Mesenteric fat pad (tissue), 1 donor: ENCODE measurements around the gene DCPS. TPM values are rescaled to one million over a fixed set of nuclear protein-coding genes. Genes with fewer than 3 reads are reported as not detected.

ENCODE experiments used
- DNase-seq: peaks from one replicate; pipeline ENCODE4 v3.0.0-alpha.2; 2020; ENCODE audit warnings: low spot score
- total RNA-seq: library from RNA; stranded (reverse); fragmentation: NEBNext Ultra II Directional; extraction: Animal tissue kit (Norgen Biotek cat#: 25700); gene quantifications from one replicate; pipeline ENCODE4 v1.2.1, GENCODE V29; 2021
- donor health status: DM: yes; HTN: yes; CAD: no.

Gene DCPS
- total RNA-seq, 1 donor from 2014 or later, result 10.8 TPM

DNA sequence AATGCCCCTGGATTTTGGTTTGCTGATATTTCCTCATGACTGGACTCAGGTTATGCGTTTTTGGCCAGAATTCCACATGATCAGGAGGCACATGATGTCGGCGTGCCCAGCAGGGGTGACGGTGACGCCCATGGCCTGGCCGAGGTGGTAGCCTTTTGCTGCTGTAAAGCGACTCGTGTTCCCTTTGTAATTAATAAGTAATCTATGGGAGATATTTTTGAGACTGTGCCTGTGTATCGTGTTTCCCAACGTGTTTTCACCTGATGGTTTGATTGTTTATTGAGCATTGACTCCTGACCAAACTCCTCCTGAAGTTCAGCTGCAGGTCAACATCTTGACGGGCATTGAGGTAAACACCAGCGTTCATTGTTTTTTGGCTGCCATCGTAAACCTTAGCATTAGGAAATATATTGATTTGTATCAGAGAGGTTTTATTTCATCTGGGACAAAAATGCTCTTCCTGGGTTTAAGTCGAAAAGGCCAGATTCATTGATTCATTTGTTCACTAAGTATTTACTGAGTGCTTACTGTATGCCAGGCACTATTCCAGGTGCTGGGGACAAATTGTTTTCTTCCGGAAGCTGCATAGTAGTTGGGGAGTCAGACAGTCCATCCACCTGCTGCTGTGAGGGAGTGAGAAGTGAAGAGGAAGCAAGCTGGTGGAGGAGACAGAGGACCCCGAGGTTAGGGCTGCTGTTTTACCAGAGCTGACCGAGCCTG lies 23.6 kb downstream of the DCPS start:
- no peak for DNase-seq

DNA sequence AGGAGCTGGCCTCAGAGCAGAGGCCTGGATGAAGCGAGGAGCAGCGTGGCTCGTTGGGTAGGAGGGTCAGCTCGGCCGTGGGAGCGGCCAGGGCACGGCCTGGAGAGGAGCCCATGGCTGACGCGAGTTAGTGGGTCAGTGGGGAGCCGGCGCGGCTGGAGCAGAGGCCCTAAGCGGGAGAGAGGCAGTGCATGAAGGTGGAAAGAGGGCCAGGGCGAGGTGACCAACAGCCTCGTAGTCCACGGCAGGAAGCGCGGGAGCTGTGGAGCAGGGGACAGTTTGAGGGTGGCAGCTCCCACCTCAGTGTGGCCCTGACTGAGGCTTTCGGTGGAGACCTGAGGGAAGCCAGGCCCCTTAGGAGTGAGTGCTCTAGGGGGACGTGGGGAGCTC lies 24.1 kb downstream of the DCPS start:
- DNase-seq, result no peak

DNA sequence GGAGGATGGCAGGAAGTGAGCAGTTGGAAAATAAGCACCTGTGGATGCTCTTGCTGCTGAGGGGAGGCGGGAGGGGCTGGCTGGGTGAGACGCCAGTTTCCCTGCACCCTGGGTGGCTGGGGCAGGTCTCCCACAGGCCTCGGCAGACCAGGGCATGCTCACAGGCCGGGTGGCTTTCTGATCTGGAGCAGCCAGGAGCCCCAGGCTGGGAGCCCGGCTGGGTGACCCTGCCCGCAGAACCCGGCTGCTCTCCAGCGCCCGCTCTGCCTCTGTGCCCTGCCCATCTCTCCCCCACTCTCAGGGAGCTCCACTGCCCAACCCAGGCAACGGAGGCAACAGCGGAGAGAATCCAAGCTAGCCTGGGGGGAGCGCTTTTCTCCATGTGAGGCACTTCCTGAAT lies 24.6 kb downstream of the DCPS start:
- DNase-seq, result no peak

DNA sequence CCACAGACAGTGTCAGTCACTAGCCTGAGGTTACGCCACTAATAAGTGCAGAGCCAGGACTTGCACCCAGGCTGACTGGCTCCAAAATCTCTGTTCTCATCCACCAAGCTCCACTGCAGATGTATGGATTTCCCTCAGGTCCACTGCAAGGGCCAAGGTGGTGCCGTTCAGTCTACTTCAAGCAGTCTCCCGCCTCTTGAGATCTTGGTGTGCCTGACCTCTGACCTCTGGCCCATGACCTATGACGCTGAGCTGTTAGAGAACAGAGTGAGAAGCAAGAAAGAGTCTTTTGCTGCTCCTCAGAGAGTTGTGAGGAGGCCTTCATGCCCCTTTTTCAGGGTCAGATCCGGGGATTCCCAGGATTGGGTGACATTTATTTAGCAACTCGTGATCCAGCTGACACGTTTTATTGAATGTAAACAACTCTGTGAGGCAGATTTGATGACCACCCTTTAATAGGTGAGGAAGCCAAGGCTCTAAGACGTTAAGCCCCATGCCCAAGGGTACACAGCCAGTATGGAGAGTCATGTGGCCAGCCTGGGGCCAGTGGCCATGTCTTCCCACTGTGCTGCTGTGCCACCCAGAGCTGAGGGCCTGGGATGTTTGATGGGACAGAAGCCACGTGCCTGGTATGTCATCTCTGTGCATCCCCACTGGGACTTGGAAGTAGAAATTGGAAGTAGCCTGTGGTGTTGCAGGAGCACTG lies 25.2 kb downstream of the DCPS start:
- no peak for DNase-seq

DNA sequence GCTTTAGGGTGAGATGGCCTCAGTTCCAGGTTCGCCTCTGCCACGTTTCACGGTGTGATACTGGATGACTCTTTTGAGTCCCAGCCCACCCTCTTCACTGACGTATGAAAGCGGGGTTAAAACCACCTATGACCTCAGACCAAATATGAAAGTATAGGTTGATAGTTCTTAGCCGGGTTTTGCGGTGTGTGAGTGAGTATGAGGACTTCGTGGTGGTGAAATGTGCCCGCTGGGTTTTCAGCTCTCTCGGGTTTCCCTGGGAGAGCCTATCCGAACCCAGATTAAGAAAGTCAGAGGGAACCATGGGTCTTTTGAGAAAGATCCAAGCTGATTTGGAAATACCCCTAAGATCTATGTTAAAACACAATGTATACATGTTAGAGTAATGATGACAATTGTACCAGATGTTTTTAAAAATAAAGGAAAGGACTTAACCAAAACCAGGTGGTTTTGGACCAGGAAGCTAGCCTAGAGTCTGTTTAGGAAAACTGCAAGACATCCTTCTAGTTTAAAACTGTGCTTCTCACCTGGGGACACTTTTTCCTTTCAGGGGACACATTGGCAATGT lies 25.9 kb downstream of the DCPS start:
- no peak for DNase-seq

DNA sequence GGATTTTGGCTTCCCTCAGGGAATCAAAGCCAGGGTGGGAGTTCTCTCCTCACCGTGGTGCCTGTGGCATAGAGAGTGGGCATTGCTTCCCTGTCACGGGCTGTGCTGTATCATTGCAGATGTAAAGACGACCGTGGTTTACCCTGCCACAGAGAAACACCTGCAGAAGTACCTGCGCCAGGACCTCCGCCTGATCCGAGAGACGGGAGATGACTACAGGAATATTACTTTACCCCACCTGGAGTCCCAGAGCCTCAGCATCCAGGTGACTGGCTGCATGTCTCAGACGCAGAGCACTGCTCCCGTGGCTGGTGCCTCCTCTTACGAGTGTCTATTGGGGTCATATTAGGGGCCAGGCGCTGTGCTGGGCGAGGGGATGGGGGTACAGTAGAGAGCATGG lies 27.4 kb downstream of the DCPS start:
- DNase-seq, result no peak

DNA sequence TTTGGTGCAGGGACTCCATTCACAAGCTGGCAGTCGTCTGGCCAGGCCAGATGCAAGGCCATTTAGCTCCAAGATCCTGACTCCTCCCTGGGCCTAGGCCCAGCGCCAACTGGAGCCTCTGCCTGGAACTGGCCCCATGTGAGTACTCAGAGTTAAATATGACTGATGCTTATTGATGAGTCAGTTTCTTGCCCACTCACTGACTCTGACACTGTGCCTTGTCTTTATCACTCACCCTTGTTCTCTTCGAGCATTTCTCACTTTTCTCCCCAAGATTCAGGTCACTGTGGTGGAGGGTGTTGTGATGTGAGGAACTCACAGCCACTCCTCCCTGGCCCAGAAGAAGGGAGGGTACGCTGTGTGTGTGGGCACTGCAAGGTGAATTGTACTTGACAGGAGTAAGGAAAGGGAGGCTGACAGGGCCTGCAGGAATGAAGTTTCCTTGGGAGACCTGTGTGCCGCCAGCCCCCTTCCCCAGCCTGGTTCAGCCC lies 28.4 kb downstream of the DCPS start:
- no peak for DNase-seq

DNA sequence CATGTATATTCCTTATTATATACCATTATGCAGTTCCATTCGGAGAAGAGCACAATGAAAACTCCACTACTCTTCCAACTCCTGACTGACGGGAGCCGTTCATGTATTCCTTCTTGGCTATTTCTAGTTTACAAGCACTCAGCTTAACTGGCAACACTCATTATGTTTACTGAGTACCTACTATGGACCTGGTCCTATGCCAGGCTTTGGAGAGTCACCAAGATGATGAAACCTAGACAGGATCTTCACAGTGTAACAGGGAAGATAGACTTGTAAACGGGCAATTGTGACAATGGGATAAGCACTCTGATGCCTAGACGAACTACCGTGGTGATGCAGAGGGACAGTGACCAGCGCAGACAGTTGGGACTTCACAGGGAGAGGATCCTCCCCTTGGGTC lies 29.3 kb downstream of the DCPS start:
- no peak for DNase-seq

DNA sequence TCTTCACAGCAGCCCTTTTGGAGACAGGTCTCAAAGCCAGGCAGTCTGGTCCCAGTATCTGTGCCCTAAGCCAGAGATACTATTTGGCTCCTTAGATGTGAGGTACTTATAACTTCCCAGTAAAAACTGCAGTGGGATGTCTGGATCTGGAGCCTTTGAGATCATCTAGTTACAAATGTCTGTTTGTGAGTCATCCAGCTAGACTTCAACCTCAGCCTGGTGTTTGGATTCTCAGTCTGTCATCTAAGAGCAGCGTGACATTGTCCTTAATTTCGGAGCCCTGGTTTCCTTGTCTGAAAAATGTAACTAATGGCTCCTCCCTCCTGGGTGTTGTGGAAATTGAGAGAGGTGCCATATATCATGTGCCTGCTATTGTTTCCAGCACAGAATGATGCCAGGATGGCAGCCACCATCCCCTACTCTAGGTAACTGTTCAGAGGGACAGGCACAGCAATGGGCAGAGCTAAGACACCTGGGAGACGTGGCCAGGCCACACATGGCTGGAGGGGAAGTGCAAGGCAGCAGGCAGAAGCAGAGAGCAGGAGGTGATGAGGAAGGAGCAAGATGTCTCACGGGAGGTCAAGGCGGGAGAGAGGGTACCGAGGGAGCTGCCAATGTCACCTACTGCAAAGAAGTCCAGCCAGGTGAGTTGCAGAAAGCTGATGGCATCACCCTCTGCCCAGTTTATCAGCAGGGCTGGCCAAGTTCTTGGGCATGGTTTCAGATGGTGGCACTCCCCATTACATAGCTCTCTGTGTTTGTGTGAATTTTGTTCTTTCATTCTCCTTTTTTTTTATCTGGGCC lies 31.0 kb downstream of the DCPS start:
- DNase-seq, result no peak

DNA sequence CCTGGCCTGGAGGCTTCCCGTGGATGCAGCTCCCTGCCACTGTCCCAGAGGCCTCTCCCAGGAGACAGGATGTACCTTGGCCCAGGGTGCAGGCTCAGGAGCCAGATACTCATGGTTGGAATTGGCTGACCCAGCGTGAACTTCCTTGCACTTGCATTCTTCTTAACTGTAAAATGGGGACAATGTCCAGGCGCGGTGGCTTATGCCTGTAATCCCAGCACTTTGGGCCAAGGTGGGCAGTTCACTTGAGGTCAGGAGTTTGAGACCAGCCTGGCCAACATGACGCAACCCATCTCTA lies 31.6 kb downstream of the DCPS start:
- no peak for DNase-seq

DNA sequence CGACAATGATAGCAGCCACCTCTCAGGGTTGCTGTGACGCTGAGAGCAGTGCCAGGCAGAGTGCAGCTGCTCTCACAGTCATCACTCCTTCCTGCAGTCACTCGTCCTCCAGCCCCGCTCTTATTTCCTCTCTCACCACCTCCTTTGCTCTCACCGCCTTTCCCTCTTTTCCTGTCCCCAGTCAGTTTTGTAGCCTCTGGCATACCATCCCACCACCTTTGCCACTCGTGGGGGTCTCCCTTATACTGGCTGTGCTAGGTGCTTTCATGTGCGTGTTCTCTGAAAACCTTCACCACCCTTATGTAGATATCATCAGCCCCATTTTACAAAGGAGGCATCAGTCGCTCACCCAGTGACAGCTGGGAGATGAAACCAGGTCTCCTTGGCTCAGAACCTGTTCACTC lies 32.3 kb downstream of the DCPS start:
- no peak for DNase-seq

DNA sequence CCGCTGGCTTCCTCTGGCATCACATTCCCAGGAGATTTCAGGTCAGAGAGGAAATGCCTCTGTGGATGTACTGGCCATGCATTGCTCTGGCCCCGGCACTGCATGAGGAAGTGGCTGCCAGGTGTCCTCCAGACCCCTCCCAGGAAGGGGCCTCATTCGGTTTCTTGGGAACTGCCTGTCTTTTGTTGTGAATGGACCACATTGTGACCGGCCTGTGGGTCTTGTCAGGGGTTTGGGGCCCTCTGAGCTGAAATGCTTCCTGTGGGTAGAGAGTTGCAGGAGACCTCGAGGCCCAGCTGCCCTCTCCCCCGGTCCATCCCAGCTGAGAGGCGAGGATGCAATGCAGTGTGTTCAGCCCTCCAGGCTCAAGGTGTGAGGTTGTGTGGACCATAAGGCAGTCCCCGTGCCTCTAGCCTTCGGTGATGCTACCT lies 32.8 kb downstream of the DCPS start:
- no peak for DNase-seq

DNA sequence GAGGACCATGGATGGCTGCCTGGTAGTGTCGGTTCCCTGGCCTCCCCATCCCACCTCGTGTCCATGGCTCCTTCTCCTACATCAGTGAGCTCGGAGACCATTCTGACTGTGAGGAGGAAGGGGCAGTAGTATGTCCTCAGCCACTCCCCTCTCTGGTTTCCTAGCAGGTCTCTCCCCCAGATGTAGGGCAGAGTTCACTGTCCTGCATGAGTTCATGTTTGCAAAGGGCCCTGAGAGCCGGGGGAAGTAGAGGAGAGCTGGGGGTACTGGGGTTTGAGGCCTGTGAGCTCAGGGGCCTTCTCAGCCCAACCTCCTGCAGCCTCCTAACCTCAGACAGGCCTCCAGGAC lies 33.2 kb downstream of the DCPS start:
- DNase-seq, result no peak

DNA sequence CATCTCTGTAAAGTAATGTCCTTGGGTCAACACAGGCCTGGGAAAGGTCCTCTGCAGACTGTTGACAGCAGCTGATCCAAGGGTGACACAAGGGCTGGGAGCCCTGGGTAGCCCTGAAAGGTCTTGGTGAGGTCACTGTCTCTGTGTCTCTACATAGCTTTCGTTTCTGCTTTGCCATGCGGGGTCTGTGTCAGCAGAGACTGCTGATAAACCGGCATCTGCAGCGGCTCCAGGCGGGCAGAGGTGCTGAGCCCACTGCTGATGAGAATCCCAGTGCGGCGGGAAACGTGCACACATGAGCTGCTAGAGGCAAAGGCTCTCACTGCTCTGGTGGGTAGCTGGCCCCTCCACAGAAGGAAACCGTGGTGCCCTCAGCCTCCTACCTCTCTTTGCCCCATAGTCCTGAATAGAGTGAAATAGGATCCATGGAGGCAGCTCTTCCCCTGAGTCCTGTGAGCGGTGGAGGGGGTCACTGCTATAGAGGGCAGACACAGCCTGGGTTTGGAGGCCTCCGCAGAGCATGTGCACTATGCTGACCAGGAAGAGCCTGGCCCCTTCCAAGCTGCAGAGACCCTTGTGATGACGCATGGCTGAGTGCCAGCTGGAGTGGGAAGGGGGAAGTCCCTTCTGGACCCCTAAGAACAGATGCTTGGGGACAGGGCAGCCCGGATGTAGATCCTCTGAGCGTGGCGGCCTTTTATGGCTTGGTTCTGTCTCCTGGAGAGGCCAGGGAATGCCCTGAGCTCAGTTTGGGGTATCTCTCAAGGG lies 33.8 kb downstream of the DCPS start:
- no peak for DNase-seq

DNA sequence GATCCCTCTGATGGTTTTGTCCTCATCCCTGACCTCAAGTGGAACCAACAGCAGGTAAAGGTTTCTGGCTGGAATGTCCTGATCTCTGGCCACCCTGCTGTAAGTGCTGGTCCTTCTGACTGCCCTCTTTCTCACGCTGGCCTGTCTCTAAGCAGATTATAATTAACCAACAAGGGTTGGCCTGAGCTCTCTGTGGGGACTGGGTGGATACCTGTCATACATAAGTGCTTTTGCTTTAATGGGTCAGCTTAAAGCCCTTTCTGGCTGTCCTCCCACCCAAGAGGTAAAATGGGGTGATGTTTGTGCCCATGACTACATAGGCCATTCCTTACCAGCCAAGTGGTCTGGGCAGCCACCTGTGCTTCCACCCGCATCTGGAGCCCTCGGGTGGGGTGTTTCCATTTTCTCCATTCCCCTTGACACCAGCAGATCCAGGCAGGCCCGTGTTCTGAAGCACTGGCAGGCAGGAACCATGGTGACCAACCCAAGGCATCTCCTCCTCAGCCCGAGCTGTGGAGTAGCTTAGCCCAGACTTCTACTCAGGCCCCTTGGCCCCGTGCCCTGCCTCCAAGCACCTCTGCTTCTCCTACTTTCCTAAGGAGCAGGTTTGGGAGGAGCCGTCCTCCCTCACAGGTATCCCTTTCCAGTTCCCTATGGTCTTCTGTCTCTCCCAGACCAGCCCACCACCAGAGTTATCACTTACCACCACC lies 34.6 kb downstream of the DCPS start:
- DNase-seq, result no peak

DNA sequence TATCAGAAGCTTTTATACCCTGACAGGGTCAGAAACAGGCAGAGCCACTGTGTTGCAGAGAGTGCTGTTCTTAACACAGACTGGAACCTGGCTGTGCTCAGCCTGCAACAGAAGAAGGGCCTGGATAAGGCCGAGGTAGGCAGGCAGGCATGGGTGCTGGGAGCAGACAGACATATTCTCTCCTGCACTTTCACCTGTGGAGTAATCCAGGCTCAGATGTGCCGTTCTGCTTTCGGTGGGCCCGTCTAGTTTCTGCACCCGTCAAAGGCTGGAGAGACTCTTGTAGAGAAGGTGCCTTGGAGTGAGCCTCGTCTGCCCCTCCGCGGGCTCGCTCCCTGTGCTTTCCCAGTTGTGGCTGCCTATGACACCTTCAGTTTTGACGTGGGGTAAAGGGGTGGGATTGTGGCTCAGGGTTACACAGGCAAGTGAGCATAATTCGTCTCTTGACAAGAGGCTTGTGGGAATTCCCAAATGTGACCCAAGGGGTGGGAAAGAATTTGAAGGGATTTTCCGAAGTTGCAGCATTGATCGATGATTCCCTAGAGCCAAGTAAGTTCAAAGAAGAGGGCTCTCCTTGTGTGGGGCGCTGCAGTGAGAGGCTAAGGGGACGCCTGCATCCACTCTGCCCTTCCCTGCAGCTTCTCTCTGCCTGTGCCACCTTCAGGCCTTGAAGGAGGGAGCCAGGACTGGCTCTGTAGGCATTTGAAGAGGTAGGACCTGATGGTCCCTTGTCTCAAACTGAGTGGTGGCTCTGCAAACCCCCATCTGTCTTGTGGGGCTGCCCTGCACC lies 35.4 kb downstream of the DCPS start:
- no peak for DNase-seq

DNA sequence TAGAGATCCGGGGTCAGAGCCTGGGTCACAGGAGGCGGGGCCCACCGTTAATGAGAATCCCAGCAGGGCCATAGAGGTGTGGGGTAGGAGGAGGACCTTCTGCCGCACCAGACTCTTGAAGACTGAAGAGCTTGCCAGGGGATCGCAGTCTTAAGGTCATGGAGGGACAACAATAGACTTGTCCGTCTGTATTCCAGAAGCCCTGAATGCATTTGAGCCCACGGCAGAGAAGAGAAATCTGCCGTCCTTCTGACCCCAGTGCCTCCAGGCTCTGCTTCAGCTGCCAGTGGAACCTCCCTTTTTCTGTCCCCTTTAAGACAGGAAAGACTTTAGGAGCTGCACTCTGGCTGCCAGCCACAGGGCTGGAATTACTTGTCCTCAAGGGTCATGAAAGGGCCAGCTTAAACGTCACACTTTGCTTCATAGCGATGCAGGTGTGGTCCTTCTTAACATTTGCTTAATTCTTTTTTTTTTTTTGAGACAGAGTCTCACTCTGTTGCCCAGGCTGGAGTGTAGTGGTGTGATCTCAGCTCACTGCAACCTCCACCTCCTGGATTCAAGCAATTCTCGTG lies 36.1 kb downstream of the DCPS start:
- DNase-seq, result no peak

DNA sequence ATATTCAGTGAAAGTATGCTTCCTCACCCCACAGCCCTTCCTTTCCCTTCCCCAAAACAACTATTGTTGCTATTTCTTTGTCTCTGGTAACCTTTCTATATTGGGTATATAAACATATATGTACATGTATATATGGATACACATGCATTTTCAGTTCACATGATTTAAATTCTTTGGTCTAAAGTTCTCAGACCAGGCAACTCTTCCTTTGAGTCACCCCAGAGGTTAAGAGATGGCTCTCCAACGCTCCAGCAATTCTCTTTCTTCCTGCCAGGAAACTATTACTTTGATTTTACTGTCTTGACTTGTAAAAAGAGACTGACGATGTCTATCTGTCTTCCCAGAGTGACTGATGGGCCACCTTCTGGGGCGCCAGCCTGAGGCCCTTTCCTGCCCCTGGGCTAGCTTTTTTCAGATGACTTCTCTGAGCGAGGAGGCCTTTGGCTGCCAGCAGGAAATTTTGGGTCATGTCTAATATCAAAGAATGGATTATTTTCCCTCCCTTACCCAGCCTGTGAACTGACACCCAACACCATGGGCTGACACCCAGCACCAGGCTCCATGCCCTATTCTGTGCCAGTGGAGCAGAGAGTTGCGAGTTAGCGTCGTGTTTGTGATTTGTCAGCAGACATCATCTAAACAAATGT lies 37.2 kb downstream of the DCPS start:
- DNase-seq, result no peak

DNA sequence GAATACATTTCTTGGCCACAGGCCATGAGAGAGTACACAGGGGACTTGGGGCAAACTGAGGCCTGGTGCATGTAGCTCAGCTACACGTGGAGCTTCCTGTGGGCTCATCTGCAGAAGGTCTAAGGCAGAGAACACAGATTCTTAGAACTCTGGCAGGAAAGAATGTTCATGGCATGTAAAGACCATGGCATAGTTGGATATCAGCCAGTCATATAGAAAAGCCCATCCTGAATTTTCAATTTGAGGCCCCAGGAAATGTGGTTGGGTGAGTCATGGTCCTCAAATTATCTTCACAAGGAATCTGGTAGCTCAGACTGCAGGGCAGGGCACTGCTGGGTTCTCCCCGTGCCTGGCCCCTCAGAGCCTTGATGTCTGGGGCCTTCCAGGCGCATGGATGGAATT lies 37.9 kb downstream of the DCPS start:
- no peak for DNase-seq
